Measurements from ENCODE around the gene NEXMIF. TPM values are rescaled to one million over a fixed set of nuclear protein-coding genes. Genes with fewer than 3 reads are reported as not detected.

NEXMIF gene
- total and polyA plus RNA-seq, 2 of the 8 experiments (the other 6 are each of a cell fraction or from before 2014, with no cell fraction given): 0.18 to 0.73 TPM

DNA sequence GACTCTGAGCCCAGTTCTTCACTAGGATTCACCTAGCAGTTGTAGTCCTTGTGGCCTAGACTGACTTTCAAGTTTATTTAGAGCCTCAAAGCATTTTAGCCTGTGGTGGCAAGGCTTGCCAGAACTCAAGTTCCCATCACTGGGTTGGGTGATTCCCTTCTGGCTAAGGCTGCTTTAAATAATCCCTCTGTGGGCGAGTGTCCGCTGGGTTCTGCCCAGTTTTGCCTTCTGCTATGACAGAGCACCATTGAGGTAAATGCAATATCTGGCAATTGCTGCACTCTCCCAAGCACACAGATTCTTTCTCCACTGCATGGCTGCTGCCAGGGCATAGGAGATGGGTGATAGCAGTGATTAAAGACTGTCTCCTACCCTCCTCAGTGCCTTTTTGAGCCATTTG, 220.0 kb downstream of the NEXMIF start:
- Histone ChIP-seq H4K91ac (replicated peaks; ENCODE audit: insufficient read length, low read length) (no peak overlapping the region), H3K18ac (ENCODE audit: extremely low read depth, low read length) (no peak overlapping the region), H2BK120ac (replicated peaks; ENCODE audit: low read depth, low read length) (no peak overlapping the region), H4K8ac (ENCODE audit: extremely low read depth, insufficient read depth, low read length) (no peak overlapping the region), H4K20me1 (replicated peaks in 1 of 2; ENCODE audit: control insufficient read depth in 1 of 2, insufficient read depth in 2 of 2, low read length in 2 of 2) (no peaks in the 10 kb centered on the region), H3K36me3 (ENCODE audit: control insufficient read depth in 2 of 4, insufficient read depth in 4 of 4, low read length in 3 of 4) (no peaks in the 10 kb centered on the region), H3K23ac (ENCODE audit: insufficient read length) (no peak overlapping the region), H3K4me1 (replicated peaks in 1 of 4; ENCODE audit: control insufficient read depth in 3 of 4, insufficient read depth in 4 of 4, low read length in 3 of 4) (no peaks in the 10 kb centered on the region), H2AFZ (ENCODE audit: low read length) (no peak overlapping the region), H3K27me3 (replicated peaks in 1 of 4; ENCODE audit: control insufficient read depth in 3 of 4, extremely low read depth in 1 of 4, insufficient read depth in 3 of 4, low read length in 3 of 4) (no peaks in the 10 kb centered on the region), H3K79me2 (ENCODE audit: control insufficient read depth in 1 of 2, insufficient read depth in 2 of 2, low read length in 2 of 2) (no peaks in the 10 kb centered on the region), H3K27ac (ENCODE audit: low read depth, low read length) (no peak overlapping the region), H2BK15ac (ENCODE audit: low read length) (no peak overlapping the region), H3K9ac (replicated peaks in 1 of 4; ENCODE audit: extremely low read depth in 1 of 4, low read depth in 3 of 4, low read length in 3 of 4) (no peak overlapping the region), H2AK5ac (ENCODE audit: low read depth, low read length) (no peak overlapping the region), H3K56ac (replicated peaks; ENCODE audit: insufficient read length, low read depth, low read length) (no peak overlapping the region), H2BK12ac (ENCODE audit: low read depth, low read length) (no peak overlapping the region), H4K5ac (ENCODE audit: insufficient read length, low read depth, low read length) (no peak overlapping the region), H3K4me2 (ENCODE audit: insufficient read depth in 1 of 2, low read depth in 2 of 2, low read length in 2 of 2) (no peak overlapping the region), H3K9me3 (ENCODE audit: insufficient read depth in 2 of 2, low read depth in 1 of 2, low read length in 1 of 2) (no peaks in the 10 kb centered on the region), H3K79me1 (ENCODE audit: low read depth, low read length) (no peaks in the 10 kb centered on the region), H2BK20ac (ENCODE audit: low read length) (no peak overlapping the region), H3K14ac (ENCODE audit: insufficient read length) (no peak overlapping the region), H3K4me3 (ENCODE audit: extremely low read depth in 1 of 4, insufficient read depth in 2 of 4, low read depth in 3 of 4, low read length in 4 of 4) (no peak overlapping the region), H3K4ac (replicated peaks; ENCODE audit: insufficient read length, low read depth, low read length) (no peak overlapping the region), H3K23me2 (ENCODE audit: low read depth, low read length) (no peaks in the 10 kb centered on the region), H2BK5ac (ENCODE audit: low read depth, low read length) (no peak overlapping the region)
- FAIRE-seq (no peak), DNase-seq (ENCODE audit: low read depth in 1 of 2, low spot score in 2 of 2) (no peak)
- ChIA-PET POLR2A (ENCODE audit: partially characterized antibody) (no interaction called here), CTCF (ENCODE audit: partially characterized antibody) (no interaction called here)
- WGBS, 2 experiments (ENCODE audit: extremely low coverage in 1 of 2, insufficient coverage in 1 of 2, insufficient read length in 1 of 2, insufficient replicate concordance in 2 of 2, low coverage in 1 of 2, low lambda C conversion rate in 2 of 2, missing lambda C conversion rate in 1 of 2): 94% methylated on average over 2 of the region's 2 CpGs; no CpG with 5 or more reads in 1 of the 2 experiments
- no peak for TF ChIP-seq KDM1A (IDR thresholded peaks at IDR 0.05; ENCODE audit: borderline replicate concordance, low read length)
- no peak for TF ChIP-seq NANOG (IDR thresholded peaks at IDR 0.05; ENCODE audit: insufficient read depth, low read depth, low read length, poor library complexity, severe bottlenecking)
